GM19438 (cell line): ENCODE results near the gene TMEM273.
A peak's percentile ranks its signal among the peaks of the same experiment; 100 is the strongest.

Experiments
- ATAC-seq: cut with Tn5 transposase; IDR thresholded peaks from one replicate; pipeline ENCODE4 v1.9.1; 2021; ENCODE audit warnings: low read depth; ENCODE audit not compliant: unreplicated experiment

The TMEM273 gene

DNA sequence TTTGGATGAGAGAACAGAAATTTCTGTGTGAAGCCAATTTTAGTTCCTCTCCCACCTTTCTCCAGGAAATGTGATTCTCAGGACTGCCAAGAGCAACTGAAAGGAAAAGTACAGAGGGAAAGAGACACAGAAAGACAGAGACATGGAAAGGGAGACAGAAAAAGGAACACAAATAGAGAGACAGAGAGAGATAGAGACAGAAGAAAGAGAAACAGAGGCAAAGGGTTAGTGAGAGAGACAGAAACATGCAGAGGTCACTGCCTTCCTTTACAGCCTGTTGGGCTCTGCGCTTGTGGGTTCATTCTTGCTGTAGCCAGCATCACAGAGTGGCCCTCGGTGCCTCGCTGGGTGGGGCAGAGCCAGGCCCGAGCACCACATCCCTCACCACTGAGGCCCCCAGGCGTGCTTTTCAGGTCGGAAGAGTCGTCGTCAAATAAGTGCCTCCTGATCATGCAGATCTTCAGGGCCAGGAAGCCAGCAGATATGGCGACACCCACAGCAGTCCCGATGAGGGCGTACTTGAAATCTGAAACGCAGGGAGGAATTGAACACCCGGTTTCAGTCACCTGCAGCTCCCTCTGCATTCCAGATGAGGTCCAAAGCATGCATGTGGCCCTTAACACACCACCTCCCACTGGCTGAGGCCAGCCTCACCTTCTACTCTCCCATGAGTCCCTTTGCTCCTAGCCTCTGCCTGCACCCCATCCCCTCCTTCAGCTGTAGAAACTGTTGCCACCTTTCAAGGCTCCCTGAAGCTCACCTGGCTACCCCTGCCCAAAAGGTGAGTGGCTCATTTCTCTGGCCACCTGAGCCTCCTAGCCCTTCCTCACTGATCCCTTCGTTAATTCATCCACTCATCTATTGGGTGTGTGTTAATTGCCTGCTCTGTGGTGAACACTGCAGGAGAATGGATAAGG lies 21.4 kb downstream of the TMEM273 start:
- no peak for ATAC-seq

DNA sequence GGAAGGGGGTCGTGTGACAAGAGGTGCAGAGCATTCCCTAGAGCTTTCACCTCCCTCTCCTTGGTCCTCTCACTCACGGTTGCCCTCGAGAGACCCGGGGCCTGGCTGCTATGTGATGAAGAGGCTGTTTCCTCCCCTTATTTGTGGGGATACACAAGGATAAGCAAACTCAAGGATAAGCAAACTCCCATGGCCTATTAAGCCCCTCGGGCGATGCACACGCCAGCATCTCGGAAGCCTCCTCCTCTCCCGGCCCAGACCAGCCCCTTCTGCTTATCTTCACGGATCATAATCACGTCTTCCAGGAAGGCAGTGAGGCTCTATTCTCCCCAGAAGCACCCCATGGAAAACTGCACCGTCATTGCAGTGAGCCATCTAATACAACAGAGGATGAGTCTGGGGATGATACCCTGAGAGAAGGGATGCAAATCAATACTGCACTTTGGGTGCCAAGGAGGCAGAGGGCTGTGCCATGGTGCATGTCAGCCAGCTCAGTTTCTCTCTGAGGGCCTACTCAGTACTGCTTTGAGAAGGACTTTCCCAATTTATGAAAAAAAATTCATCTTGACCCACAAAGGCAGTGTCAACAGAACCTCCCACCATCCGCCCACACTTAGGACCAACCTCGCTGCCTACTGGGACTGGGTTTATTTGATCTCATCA lies 22.2 kb downstream of the TMEM273 start:
- ATAC-seq, result no peak

DNA sequence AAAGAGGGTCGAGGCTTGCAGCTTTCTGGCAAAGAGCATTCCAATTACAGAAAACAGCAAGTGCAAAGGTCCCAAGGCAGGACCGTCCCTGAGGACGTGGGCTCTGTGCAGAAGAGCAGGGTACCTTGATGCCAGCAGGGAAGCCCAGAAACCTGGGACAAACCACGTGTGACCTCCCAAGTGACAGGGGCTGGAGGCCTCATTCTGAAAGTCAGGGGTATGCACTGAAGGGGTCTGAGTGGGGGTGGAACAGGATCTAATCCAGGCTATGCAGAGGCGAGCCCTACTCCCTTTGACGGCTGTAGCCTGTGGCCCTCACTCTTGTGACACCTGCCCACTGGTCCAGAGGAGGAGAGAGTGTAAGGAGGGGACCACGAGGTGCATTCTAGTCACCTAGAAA lies 22.9 kb downstream of the TMEM273 start:
- ATAC-seq, result no peak

DNA sequence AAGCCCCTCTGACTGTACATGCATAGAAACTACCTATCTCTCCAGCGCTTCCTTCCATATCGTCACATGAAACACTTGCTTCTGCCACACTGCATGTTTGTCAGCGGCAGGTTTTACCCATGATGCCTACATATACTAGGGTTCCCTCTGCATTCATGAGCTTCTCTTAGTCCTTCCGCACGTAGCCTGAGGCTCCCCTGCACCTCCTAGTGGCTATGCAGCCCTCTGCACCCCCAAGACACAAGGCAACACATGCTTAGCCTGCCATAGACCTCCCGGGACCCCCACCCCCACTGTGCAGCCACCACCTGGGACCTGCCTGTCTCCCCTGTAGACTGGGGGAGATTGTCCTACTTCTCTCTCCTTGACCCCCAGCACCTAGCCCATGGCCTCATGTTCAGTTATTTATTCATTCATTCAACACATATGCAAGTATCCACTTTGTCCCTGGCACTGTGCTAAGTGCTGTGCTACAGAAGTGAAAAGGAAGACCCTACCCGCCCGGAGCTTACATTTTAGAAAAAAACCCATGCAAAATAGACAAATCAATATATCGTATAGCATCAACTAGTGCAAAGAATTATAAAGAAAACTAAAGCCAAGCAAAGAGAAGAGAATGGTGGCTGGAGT lies 23.5 kb downstream of the TMEM273 start:
- ATAC-seq, result peak; percentile 95

DNA sequence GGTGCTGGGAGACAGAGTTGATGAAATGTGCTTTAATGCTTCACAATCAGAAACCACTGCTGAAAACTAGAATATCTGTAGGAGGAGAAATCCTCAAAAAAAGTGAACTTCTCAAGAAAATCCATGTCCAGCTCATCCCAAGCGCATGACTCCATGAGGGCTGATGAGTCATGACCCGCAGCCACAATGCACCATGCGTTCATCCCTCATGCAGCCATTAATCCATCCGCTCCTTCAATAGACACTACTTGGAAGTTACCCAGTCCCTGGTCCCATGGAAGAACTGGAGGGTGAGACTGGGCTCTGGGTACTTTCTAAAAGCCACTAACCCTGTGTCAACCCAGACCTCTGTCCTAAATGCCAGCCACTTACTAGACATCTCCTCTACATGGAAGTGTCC lies 24.4 kb downstream of the TMEM273 start:
- ATAC-seq, result no peak

DNA sequence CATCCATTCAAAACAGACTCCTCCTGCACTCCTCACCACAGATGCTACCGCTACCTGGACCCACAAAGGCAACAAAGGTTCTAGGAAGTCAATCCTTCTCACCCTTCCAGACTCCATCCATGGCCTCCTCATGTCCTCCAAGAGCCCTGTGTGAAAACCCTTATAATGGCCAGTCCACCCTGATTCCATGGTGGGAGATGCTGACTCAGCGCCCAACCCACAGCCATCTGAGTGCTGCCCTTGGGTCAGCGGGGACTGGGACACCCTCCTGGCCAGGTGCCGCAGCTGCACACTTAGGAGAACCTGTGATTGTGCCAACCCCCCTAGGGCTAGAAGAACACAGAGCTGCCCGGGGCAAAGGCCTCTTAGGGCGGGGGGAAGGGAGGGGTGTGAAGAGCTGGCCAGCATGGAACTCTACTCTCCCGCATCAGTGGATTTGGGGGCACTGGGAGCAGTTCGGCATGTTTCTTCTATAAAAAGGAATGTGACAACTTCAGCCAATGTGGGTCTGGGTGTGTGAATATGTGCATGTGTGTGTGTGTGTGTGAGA lies 25.4 kb downstream of the TMEM273 start:
- ATAC-seq, result no peak

DNA sequence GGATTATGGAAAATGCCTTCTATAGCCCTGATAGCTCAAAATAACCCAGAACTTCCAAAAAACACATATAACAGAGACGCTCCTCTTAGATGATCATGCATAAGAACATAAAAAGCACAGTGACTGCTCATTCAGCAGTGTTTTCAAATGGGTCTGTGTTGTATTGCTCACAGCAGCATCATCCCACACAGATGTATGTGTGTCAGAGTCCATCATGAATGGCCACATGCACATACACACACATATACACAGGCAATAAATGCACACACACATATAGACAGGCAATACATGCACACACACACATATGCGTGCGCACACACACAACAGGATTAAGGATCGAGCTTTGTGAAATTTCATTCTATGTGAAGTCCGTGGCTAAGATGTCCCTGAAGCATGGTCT lies 26.1 kb downstream of the TMEM273 start:
- no peak for ATAC-seq

DNA sequence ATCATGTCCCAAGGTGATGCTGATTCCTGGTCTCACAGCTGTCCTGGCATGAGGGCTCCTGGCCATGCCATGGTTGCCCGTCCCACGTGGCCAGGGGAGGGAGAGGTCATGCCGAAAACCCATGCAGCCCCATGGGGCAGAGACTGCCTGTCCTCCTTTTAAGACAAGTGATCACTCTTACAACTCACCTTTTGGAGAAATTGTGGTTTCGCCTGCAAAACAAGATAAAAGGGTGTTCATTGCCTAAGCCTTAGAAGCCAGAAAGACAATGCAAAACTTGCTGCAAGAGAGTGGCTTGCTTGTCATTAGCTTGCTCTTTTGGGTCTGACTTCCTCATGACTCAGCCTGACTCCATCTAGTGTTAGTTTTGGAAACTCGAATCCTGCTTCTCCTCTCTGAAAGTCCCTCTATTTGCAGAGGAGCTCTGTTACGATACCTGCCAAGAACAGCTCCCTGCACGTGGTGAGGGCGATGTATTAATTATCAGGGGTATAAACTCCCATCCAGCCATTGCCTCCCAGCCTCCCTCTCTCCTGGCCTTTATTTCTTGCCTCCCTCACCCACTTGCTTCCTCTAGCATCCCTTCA lies 26.7 kb downstream of the TMEM273 start:
- ATAC-seq, result no peak

DNA sequence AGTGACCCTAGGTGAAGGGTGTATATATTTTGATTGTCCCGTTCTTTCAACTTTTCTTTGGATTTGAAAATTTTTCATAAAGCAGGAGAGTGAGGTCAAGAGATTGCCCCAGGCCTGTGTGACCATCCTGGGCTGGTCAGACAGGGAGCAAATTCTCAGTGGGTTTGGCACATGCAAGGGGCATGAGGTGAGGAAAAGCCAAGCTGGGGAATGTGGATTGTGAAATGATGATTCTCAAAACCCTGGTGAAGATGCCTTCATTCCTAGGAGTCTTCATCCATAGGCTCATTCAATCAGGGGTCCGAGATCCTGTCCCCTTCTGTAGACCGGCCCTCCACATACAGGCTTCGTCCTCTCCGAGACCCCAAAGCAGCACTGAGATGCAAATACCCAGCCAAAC lies 27.4 kb downstream of the TMEM273 start:
- no peak for ATAC-seq

DNA sequence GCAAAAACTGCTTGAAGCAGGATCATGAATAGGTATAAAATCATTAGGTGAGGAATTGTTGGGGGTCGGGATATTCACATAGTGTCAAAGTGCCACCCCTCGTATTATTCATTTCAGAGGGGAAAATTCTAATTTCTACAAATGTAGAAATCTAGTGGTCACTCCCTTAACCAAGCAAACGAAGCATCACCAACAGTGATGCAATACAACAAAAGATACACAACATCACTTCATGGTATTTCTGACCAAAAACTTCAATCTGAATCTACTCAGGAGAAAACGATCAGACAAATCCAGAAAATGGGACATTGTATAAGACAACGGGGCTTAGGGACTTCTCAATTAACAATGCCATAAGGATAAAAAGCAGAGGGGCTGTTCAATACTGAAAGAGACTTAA lies 28.1 kb downstream of the TMEM273 start:
- no peak for ATAC-seq

DNA sequence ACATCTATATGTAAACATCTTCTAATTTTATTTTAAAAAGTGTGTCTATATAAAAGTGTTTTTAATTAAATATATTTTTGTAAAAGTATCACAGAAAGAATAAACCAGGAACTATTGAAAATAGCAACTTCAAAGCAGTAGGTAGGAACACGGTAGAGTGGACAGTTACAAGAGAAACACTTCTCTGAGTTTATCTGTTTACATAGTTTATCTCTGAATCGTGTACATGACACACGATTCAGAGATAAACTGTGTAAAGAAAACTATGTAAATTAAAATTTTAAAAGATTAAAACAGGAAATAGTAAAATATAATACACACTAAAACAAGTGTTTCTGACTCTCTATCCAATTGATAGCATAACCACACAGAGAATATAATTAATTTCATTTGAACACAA lies 29.3 kb downstream of the TMEM273 start:
- ATAC-seq, result no peak

DNA sequence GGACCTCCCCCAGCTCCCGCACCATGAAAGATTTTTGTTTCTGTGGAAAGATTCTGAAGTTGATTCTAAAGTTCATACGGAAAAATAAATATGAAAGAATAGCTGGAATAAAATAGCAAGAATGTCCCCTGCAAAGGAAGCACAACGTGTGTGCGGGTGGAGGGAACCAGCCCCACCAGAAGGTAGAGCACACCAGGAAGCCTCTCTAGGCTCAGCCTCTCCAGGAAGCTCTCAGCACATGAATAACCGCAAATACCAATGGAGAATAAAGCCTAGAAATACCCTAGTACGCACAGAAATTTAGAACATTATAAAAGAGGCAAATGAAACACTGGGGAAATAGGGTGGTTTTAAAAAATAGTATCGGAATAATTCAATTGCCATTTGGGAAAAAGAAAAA lies 29.8 kb downstream of the TMEM273 start:
- no peak for ATAC-seq

DNA sequence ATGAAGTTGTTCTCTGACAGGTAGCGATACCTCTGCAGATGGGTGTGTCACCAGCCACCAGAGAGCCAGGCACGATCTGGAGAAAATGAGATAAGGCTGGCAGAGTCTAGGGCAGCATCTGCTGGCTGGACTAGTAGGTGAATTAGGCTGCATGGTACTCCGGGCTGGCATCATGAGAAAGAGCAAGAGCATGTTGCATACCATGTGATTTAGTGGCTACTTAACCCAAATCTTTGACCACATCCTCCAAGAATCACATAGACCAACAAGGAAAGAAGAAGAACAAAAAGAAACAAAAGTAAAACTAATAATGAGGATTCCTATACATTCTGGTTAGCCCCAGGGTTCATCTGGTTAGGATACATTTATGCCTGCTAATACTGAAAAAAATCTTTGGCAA lies 31.0 kb downstream of the TMEM273 start:
- no peak for ATAC-seq

DNA sequence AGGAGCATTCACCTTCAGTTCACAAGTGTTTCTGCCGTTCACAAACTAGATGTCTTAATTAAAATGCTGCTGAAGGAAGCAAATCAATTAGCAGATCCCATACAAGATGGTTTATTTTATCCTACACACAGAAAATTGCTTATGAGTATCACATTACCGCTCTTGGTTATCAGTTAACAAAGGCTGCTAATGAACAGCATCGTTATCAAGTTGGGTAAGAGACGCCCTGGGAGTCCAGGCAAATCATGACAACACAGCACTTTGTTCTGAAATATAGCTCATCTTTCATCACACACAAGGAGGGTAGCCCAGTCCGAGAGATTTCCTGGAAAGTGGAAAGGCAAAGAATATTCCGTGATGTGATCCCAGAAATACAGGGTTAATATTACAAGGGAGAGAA lies 33.5 kb downstream of the TMEM273 start:
- ATAC-seq, result no peak

DNA sequence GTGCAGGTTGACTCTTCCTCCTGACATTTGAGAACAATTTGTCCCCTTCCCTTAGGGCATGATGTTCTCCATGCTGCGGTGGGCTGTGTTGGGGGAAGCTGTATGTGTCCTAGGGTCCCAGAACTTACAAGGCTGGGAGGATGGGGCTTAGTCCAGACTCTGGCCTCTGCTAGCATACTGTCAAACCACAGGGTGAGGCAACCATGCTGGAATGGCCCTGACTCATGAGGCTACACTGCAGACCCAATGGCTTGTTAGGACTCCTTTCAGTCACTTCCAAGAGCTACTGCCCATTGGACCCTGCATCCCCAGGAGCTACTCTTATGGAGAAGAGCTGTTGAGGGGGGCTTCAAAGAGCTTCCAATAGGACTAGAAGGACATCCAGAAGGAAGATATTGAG lies 34.2 kb downstream of the TMEM273 start:
- no peak for ATAC-seq

DNA sequence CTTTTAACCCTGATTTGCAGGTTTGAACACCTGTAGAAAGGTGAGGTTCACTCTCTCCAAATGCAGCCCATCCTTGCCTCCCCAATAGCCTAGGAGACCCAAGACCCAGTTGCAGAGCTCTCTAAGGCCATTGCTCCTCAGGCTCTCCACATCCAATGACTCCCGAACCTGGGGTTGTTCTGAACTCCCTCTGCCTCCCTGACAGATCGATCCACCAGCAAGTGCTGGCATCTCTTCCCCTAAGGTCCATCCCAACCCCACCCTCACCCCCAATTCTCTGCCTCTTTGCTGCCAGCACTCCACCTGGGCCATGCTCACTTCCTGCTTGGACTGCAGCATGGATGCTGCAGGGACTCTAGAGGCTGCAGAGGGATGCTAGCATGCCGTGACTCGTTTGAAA lies 35.1 kb downstream of the TMEM273 start:
- no peak for ATAC-seq

DNA sequence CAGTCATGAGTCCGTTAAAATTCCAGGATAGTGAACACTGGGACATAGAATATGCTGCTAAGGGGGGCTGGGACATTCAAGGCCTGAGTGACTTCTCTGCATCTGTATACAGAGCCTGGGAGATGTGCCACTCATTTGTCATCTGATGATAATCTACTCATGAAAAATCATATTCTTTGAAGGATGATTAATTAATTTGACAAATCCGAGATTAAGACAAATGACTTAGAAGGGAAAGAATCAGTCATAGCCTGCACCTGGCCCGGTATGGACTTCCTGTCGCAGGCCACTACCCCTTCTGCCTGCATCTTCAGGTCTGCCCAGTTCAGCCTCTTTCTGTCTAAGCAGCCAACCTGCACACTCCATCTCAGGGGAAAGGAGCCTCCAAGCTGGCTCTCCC lies 35.5 kb downstream of the TMEM273 start:
- no peak for ATAC-seq

DNA sequence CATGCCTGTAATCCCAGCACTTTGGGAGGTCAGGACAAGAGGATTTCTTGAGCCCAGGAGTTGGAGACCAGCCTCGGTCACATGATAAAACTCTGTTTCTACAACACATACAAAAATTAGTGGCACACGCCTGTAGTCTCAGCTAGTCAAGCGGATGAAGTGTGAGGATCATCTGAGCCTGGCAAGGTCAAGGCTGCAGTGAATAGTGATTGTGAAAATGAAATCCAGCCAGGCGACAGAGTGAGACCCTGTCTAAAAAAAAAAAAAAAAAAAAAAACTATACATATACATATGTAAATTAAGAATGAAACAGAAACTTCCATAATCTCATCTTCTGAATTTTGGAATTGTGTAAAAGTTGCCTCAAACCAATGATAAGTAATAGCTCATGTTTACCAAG lies 36.2 kb downstream of the TMEM273 start:
- no peak for ATAC-seq

DNA sequence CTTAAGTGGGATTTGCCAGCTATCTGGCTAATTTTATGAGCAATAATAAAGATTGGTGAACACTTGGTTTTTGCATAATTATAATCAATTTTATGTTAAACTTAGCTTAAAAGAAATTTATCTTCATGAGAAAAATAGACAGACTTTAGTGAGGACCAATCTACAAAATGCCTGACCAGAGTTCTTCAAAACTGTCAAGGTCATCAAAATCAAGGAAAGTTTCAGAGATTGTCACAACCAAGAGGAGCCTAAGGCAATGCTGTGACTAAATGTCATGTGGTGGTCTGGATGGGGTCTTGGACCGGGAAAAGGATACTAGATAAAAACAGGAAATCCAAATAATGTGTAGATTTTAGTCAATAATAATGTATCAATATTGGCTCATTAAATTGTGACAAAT lies 36.7 kb downstream of the TMEM273 start:
- ATAC-seq, result no peak

DNA sequence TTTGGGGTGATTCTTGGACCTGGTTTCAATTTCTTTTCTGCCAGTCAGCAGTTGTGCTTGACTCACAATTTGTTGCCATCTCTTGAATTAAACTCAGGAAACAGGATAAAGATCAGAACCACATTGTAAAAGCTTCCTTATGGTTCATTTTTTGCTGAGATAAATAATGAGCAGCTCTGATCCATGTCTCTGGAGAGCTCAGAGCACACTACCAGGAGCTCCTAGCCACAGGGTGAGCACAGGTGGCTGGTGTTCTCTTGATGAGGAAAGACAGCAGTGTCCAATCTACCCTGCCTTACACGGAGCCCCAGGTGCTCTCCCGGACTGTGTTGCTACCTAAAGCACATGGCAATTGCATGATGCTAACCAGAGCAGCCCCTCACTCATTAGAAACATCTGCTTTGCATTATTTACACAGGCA lies 37.2 kb downstream of the TMEM273 start:
- no peak for ATAC-seq

DNA sequence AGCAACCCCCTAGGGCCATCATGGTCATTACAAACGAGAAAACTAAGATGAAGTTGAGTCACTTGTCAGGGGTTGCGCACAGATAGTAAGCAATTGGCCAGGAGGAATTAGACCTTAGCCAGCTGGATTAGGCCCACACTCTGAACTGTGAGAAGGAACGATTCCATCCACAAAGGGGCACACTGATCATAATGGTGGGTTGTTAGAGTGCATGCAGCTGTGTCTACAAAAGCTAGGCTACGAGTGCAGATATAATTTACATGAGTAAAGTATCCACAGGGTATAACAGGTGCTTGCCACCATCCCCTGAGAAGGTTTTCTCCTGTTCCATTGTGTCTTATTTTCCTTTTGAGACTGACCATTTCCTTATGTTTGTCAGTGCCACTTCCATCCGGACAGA lies 37.8 kb downstream of the TMEM273 start:
- no peak for ATAC-seq
